ENCODE measurements around the gene OR5M10.
A peak's percentile ranks its signal among the peaks of the same experiment; 100 is the strongest.
"Not testable (repeated sequence)": the region's sequence is repeated elsewhere in the genome, so short reads cannot be mapped to it uniquely, and the experiment has no call there.

The OR5M10 gene

DNA sequence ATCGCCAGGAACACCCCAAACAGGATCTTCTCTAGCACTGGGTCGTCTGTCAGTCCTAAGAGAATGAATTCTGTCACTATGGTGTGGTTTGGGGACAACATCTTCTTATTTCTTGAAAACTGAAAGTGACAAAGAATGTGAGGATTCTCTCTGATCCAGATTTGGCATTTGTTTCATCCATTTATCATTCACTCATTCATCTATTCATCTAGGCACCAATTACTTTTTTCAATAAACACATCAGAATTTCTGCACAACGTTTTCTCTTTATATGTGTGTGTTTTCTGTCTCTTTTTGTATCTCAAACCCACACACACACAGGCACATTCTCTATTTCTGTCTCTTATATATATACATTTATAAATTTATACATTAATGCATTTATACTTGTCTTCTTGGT lies at the start of gene OR5M10:
TSS of gene OR5M10 (minus strand) at position 101 of the 400 bp plus-strand sequence. CDS start at position 101, 0 bp downstream.
- no peak for DNase-seq

DNA sequence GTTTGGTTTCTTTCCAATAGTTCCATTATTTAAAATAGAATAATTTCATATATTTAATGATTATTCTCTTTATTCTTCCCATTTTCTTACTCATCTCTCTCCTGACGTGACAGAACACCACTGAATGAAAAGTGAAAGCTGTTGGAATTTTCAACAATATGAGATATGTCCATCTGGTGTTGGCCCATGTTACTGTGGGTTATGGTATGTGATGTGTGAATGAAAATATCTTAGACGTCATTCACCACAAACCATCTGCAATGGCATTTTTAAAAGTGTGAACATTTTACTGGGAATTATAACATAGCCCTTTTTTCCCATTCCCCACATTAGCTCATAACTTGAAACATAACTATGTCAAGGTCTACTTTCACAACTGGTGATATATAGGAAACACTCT lies 48.4 kb upstream of the OR5M10 start:
- no peak for DNase-seq

DNA sequence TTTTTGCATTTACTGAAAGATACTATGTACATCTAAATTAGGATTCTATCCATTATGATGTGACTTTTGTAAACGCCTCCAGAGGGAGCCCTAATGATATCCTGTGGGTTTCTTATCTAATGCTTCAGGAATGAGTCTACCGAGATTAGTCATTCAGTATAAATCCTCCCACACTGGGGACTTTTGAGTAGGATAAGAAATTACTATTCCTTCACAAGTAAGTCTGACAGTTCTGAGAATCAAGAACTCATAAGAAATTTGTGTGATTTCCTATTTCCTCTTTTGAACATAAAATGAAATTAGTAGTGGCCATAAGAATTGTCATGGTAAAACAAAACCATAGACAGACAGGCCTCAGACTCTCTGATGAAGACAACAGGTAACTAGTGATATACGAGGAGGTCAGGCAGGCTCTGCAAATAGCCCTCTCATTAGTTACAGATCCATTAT lies 47.2 kb upstream of the OR5M10 start:
- DNase-seq, result peak; percentile 31

DNA sequence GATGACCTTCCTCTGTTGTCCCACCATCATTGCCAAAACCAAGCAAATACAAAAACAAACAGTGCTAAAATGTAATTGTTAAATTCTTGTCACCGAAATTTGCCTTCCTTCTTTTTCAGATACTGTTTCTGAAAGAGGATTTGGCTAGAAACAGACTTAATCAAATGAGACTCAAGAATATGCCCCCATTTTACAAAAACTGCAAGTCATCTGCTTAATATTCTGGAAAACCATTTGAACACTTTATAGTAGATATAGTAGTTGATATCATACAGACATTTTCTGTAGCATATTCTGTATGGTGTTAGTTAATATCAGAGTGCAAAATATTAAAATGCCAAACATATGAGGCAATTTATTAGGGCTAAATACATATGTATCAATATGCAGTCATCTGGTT lies 33.7 kb upstream of the OR5M10 start:
- no peak for DNase-seq

DNA sequence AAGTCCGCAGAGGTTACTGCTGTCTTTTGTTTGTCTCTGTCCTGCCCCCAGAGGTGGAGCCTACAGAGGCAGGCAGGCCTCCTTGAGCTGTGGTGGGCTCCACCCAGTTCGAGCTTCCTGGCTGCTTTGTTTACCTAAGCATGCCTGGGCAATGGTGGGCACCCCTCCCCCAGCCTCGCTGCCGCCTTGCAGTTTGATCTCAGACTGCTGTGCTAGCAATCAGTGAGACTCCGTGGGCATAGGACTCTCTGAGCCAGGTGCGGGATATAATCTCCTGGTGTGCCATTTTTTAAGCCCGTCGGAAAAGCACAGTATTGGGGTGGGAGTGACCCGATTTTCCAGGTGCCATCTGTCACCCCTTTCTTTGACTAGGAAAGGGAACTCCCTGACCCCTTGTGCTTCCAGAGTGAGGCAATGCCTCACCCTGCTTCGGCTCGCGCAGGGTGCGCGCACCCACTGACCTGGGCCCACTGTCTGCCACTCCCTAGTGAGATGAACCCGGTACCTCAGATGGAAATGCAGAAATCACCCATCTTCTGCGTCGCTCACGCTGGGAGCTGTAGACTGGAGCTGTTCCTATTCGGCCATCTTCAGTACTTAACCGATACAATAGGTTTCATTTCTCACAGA lies 14.7 kb upstream of the OR5M10 start:
- not testable (repeated sequence) for DNase-seq

DNA sequence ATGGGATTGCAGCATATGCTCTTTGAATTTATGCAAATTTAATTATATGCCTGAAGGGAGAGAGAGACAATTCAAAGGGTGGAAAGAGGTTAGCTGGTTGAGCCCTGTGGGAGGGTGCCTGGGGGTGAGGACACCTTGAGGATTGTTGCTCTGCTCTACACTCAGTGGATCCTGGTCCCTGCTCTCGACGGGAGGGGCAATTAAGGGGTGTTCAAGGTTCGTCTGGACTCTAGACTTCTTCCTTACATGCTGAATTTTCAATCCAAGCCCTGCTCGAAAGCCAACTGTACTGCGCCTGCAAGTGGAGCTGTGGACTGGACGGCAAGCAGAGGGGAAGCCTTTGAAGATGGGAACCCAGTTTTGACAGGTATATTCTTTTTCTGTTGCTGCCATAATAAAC lies 18.9 kb downstream of the OR5M10 start:
- no peak for DNase-seq

DNA sequence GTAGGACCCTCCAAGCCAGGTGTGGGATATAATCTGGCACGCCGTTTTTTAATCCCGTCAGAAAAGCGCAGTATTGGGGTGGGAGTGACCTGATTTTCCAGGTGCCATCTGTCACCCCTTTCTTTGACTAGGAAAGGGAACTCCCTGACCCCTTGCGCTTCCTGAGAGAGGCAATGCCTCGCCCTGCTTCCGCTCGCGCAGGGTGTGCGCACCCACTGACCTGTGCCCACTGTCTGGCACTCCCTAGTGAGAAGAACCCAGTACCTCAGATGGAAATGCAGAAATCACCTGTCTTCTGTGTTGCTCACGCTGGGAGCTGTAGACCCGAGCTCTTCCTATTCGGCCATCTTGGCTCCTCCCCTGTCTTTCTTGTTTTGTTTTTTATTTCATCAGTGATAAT lies 22.8 kb downstream of the OR5M10 start:
- DNase-seq, result not testable (repeated sequence)

DNA sequence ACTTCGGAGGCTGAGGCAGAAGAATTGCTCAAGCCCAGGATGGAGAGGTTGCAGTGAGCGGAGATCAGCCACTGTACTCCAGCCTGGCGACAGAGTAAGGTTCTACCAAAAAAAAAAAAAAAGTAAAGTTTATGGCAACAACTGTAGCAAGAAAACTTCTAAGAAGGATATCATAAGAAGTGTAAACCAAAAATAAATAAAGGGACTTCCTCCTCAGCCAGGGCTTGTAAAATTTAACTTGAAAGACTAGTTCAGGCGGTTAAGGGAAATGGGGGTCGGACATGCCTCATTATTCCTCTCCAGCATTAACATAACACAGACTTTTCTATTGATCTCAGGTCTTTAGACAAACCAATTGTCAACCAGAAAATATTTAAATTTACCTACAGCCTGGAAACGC lies 32.0 kb downstream of the OR5M10 start:
- DNase-seq, result no peak

DNA sequence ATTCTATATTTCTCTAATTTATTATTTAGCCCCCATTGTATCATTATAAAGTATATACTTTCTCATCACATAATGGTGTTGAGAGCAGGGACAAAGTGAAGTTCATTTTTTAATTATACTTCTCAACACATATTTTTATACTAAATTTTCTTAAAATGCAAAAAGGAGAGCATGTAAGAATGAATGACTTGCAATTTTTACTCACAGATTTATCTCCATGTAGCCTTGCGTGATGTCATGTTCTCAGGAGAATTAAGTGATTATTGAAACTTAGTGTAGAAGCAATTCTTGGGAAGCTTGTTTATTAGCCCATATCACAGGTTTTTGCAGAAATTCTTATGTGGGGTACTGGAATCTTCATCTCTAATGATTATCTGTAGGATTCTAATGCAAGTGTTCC lies 33.8 kb downstream of the OR5M10 start:
- no peak for DNase-seq

DNA sequence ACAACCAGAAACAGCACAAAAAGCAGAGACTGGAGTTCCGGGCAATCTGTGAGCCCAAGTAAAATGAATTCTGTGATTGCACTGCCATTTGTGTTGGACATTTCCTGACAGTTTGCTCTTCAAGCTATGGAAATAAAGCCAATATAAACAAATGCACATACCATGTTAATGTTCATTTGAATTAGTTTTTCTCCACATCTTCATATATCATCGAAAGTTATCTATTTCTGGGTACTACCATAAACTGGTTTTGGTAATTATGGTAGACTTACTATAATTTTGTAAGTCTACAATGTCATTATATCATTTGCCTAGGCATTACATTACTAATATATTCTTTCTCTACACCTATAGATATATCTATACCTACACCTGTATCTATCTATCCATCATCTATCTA lies 34.4 kb downstream of the OR5M10 start, which contains the start of gene OR5M11:
TSS of gene OR5M11 (minus strand) at position 101 of the 400 bp plus-strand sequence. CDS start at position 101, 0 bp downstream.
- no peak for DNase-seq

DNA sequence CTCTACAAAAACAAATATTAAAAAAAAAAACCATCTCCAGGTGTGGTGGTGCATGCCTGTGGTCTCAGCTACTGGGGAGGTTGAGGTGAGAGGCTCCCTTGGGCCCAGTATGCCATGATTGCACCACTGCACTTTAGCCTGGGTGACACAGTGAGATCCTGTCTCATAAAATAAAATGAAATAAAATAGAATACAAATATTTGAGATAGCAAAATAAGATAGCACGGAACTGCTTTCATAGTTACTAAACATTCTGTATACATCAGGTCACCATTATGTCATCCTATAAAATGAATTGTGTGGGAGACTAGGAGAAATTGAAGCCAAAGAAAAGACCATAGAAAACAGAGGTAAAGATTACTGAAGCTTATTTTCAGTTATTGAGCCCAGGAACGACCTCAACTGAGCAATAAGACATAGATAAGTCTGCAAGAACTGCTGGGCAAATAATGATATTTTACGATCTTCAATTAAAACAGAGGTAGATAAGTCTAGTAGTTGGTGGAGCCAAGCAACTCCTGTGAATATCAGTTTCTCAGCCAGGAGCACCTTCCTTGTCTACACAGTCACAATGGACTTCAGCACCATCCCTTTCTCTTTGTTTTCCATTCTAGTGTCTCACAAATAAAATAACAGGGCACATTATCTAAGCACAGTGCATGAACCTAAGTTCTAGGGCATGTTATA lies 44.3 kb downstream of the OR5M10 start:
- no peak for DNase-seq

DNA sequence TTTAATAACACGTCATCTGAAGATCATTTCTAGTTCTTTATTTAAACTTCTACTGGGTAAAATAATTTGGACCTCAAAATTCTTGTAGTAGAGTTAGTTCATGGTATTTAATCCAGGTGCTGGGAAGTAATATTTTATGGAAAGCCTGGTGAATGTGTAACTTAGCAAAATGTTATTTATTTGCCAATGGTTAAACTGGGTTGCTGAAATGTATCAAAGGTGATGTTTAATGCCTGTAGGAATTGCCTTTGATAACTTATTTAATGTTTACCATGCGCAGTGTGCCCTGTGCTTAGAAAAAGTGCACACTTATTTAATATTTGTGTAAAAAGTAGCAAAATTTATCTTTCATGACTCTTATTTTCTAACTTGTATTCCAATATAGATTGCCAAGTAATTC lies 45.7 kb downstream of the OR5M10 start:
- no peak for DNase-seq

All from NCI-H1105 treated with DMSO at 0.1 percent for 48 hours (cell line).